MM.1S (cell line): ENCODE data around the gene KRT17.

ENCODE experiments used
- EZH2 ChIP-seq: fragments of 300-600 bp; sonication (generic); optimal IDR thresholded peaks from 2 replicates; pipeline ENCODE3; 2017; ENCODE audit warnings: low read depth, mild to moderate bottlenecking, antibody characterized with exemption, low read length, mixed read lengths
- EZH2phosphoT487 ChIP-seq: fragments of 300-600 bp; sonication (generic); IDR thresholded peaks from 2 replicates; pipeline ENCODE4 v1.6.1; 2018; ENCODE audit warnings: antibody characterized with exemption, low read length
- TF ChIP-seq, protein P1 (sequence below): fragments of 300-600 bp; sonication (generic); IDR thresholded peaks from 2 replicates; pipeline ENCODE4 v1.5.1; 2016; ENCODE audit warnings: antibody characterized with exemption, low read length, mixed read lengths

GRCh38 chr17:41581366-41582060 is 42.9 kb downstream of the KRT17 start:
- TF ChIP-seq, protein P1, sequence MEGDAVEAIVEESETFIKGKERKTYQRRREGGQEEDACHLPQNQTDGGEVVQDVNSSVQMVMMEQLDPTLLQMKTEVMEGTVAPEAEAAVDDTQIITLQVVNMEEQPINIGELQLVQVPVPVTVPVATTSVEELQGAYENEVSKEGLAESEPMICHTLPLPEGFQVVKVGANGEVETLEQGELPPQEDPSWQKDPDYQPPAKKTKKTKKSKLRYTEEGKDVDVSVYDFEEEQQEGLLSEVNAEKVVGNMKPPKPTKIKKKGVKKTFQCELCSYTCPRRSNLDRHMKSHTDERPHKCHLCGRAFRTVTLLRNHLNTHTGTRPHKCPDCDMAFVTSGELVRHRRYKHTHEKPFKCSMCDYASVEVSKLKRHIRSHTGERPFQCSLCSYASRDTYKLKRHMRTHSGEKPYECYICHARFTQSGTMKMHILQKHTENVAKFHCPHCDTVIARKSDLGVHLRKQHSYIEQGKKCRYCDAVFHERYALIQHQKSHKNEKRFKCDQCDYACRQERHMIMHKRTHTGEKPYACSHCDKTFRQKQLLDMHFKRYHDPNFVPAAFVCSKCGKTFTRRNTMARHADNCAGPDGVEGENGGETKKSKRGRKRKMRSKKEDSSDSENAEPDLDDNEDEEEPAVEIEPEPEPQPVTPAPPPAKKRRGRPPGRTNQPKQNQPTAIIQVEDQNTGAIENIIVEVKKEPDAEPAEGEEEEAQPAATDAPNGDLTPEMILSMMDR = no peak
- no peak for TF ChIP-seq EZH2
- TF ChIP-seq EZH2phosphoT487 = no peak
